NK-92 treated with Interleukin-12 subunit alpha and Interleukin-12 subunit beta, amount 100 ng/mL, for 24 hours (cell line): Measurements from ENCODE around the gene SPIRE2.
"Not testable (repeated sequence)": the region's sequence is repeated elsewhere in the genome, so short reads cannot be mapped to it uniquely, and the experiment has no call there.

ENCODE experiments used
- DNase-seq: peaks from one replicate; lab custom pipeline; 2025; lab: John Stamatoyannopoulos, UW

The SPIRE2 gene

GRCh38 chr16:89811321-89811720, 17.0 kb upstream of the SPIRE2 start:
- DNase-seq: no peak

- DNase-seq: no peak
These were observed 12.5 kb upstream of the SPIRE2 start for GRCh38 chr16:89815639-89816348.

GRCh38 chr16:89818851-89819403, 9.3 kb upstream of the SPIRE2 start:
- DNase-seq: not testable (repeated sequence)

GRCh38 chr16:89819448-89819847, 8.8 kb upstream of the SPIRE2 start:
- DNase-seq: not testable (repeated sequence)

- peak; percentile 44 for DNase-seq
These were observed 6.7 kb upstream of the SPIRE2 start for GRCh38 chr16:89821438-89822187.

- DNase-seq: no peak
These were observed 5.8 kb upstream of the SPIRE2 start for GRCh38 chr16:89822188-89823086.

GRCh38 chr16:89823087-89823823, 5.0 kb upstream of the SPIRE2 start:
- DNase-seq: no peak

- DNase-seq: not testable (repeated sequence)
These were observed 4.5 kb upstream of the SPIRE2 start for GRCh38 chr16:89823824-89824148.

- no peak for DNase-seq
These were observed 1.5 kb upstream of the SPIRE2 start for GRCh38 chr16:89826531-89827382.

GRCh38 chr16:89827383-89828198, 684 bp upstream of the SPIRE2 start:
- no peak for DNase-seq

GRCh38 chr16:89828870-89829629, 775 bp downstream of the SPIRE2 start:
- no peak for DNase-seq

- no peak for DNase-seq
These were observed 1.6 kb downstream of the SPIRE2 start for GRCh38 chr16:89829630-89830437.

- DNase-seq: no peak
These were observed 3.6 kb downstream of the SPIRE2 start for GRCh38 chr16:89831810-89832328.

- DNase-seq: not testable (repeated sequence)
These were observed 5.5 kb downstream of the SPIRE2 start for GRCh38 chr16:89833664-89834363.

GRCh38 chr16:89834813-89835363, 6.6 kb downstream of the SPIRE2 start:
- DNase-seq: not testable (repeated sequence)

- not testable (repeated sequence) for DNase-seq
These were observed 8.2 kb downstream of the SPIRE2 start for GRCh38 chr16:89836484-89836883.

GRCh38 chr16:89837014-89837546, 8.8 kb downstream of the SPIRE2 start:
- no peak for DNase-seq
